ENCODE data around the gene SEMA5A. TPM values are rescaled to one million over a fixed set of nuclear protein-coding genes. Genes with fewer than 3 reads are reported as not detected.

Gene SEMA5A
- polyA plus RNA-seq, 1 of the 3 experiments (the other 2 are of a cell fraction) = 0.58 TPM

DNA sequence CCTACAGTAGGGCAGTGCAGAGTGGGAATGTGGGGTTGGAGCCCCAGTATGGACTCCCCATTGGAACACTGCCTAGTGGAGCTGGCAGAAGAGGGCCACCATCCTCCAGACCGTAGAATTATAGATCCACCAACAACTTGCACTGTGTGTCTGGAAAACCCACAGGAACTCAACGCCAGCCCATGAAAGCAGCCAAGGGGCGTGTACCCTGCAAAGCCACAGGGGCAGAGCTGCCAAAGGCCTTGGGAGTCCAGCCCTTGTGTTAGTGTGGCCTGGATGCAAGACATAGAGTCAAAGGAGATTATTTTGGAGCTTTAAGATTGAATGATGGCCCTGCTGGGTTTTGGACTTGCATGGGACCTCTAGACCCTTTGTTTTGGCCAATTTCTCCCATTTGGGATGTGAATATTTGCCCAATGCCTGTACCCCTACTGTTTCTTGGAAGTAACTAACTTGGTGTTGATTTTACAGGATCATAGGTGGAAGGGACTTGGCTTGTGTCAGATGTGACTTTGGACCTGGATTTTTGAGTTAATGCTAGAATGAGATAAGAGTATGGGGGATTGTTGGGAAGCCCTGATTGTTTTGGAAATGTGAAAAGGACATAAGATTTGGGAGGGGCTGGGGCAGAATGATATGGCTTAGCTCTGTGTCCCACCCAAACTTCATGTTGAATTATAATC, 266.8 kb downstream of the SEMA5A start:
- ChIA-PET POLR2A (no interaction called here), CTCF (no interaction called here)
- Histone ChIP-seq H3K4me3 (ENCODE audit: low read depth in 2 of 2, low read length in 1 of 2) (no peak overlapping the region), H3K27ac (ENCODE audit: low read depth in 2 of 2, low read length in 1 of 2) (no peak overlapping the region), H2AFZ (ENCODE audit: low read depth) (no peak overlapping the region), H3F3A (replicated peaks; ENCODE audit: insufficient read depth) (peaks cover under 1% of the 10 kb centered on the region), H3K9me2 (no peaks in the 10 kb centered on the region), H3K27me3 (ENCODE audit: insufficient read depth) (no peaks in the 10 kb centered on the region), H3K36me3 (replicated peaks in 1 of 2; ENCODE audit: control insufficient read depth in 1 of 2, insufficient read depth in 2 of 2, low read length in 1 of 2) (no peaks in the 10 kb centered on the region), H3K4me1 (ENCODE audit: control insufficient read depth in 1 of 2, insufficient read depth in 2 of 2, low read depth in 1 of 2, low read length in 1 of 2) (no peaks in the 10 kb centered on the region; a peak in 2 of 4 replicates), H3K9ac (no peak overlapping the region), H4K20me1 (ENCODE audit: insufficient read depth) (no peaks in the 10 kb centered on the region), H3K9me3 (no peaks in the 10 kb centered on the region), H3K4me2 (no peak overlapping the region), H3K79me2 (ENCODE audit: insufficient read depth) (no peaks in the 10 kb centered on the region)
- WGBS (ENCODE audit: low lambda C conversion rate) = 40% methylated on average over 3 of the region's 3 CpGs
- TF ChIP-seq MXI1 (IDR thresholded peaks at IDR 0.05; ENCODE audit: low read depth, low read length) = no peak
- TF ChIP-seq, protein P1, sequence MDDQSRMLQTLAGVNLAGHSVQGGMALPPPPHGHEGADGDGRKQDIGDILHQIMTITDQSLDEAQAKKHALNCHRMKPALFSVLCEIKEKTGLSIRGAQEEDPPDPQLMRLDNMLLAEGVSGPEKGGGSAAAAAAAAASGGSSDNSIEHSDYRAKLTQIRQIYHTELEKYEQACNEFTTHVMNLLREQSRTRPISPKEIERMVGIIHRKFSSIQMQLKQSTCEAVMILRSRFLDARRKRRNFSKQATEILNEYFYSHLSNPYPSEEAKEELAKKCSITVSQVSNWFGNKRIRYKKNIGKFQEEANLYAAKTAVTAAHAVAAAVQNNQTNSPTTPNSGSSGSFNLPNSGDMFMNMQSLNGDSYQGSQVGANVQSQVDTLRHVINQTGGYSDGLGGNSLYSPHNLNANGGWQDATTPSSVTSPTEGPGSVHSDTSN (IDR thresholded peaks at IDR 0.05) = no peak
- TF ChIP-seq, protein P2, sequence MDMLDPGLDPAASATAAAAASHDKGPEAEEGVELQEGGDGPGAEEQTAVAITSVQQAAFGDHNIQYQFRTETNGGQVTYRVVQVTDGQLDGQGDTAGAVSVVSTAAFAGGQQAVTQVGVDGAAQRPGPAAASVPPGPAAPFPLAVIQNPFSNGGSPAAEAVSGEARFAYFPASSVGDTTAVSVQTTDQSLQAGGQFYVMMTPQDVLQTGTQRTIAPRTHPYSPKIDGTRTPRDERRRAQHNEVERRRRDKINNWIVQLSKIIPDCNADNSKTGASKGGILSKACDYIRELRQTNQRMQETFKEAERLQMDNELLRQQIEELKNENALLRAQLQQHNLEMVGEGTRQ (IDR thresholded peaks at IDR 0.05; ENCODE audit: borderline replicate concordance, low read depth, low read length) = no peak
- no peak for TF ChIP-seq GABPA (IDR thresholded peaks at IDR 0.05; ENCODE audit: low read depth)
- TF ChIP-seq RAD21 (IDR thresholded peaks at IDR 0.05; ENCODE audit: low read length) = no peak
- no peak for TF ChIP-seq GATA2 (CRISPR knock-in tag; IDR thresholded peaks at IDR 0.05)
- no peak for TF ChIP-seq EP300 (IDR thresholded peaks at IDR 0.05; ENCODE audit: borderline replicate concordance in 1 of 2, low read depth in 1 of 2, low read length in 1 of 2)
- TF ChIP-seq, protein P3, sequence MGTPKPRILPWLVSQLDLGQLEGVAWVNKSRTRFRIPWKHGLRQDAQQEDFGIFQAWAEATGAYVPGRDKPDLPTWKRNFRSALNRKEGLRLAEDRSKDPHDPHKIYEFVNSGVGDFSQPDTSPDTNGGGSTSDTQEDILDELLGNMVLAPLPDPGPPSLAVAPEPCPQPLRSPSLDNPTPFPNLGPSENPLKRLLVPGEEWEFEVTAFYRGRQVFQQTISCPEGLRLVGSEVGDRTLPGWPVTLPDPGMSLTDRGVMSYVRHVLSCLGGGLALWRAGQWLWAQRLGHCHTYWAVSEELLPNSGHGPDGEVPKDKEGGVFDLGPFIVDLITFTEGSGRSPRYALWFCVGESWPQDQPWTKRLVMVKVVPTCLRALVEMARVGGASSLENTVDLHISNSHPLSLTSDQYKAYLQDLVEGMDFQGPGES (IDR thresholded peaks at IDR 0.05; ENCODE audit: low read depth, low read length) = no peak
- TF ChIP-seq CHD2 (IDR thresholded peaks at IDR 0.05; ENCODE audit: low read length, partially characterized antibody) = no peak
- TF ChIP-seq JUND (IDR thresholded peaks at IDR 0.05) = no peak
- no peak for TF ChIP-seq SMC3 (IDR thresholded peaks at IDR 0.05; ENCODE audit: low read depth, low read length)
- TF ChIP-seq RCOR1 (IDR thresholded peaks at IDR 0.05; ENCODE audit: low read length) = no peak
- no peak for TF ChIP-seq NRF1 (IDR thresholded peaks at IDR 0.05; ENCODE audit: low read depth, low read length)
- no peak for DNase-seq

DNA sequence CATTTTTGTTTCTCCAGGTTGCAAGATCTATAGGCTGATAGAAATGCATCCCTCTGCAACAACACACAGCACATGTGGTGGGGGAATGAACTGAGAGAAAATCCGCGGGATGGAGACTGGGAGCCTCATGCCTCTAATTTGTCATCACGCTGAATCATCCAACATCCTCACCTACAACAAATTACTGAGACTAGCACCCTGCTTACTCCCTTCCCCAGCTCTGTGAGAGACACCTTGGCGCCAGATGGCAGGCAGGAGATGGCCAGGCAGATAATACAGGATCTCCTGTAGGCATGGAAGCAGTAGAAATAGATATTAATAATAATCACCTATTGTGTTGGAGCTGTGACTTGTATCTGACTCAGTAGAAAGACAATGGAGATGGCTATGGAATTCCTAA, 276.9 kb downstream of the SEMA5A start:
- WGBS (ENCODE audit: low lambda C conversion rate) = 25% methylated on average over 4 of the region's 4 CpGs
- Histone ChIP-seq H3K9me3 (no peaks in the 10 kb centered on the region), H3K27ac (ENCODE audit: low read depth in 2 of 2, low read length in 1 of 2) (no peak overlapping the region), H3K79me2 (ENCODE audit: insufficient read depth) (no peaks in the 10 kb centered on the region), H3K4me1 (ENCODE audit: control insufficient read depth in 1 of 2, insufficient read depth in 2 of 2, low read depth in 1 of 2, low read length in 1 of 2) (peaks cover 0 to 14% of the 10 kb centered on the region in 2 experiments; a peak in 2 of 4 replicates), H3F3A (replicated peaks; ENCODE audit: insufficient read depth) (no peaks in the 10 kb centered on the region), H3K9ac (no peak overlapping the region), H4K20me1 (ENCODE audit: insufficient read depth) (no peaks in the 10 kb centered on the region), H3K4me3 (ENCODE audit: low read depth in 2 of 2, low read length in 1 of 2) (no peak overlapping the region), H3K36me3 (replicated peaks in 1 of 2; ENCODE audit: control insufficient read depth in 1 of 2, insufficient read depth in 2 of 2, low read length in 1 of 2) (no peaks in the 10 kb centered on the region), H3K4me2 (no peak overlapping the region; the same call in 1 of the 2 replicates), H3K27me3 (ENCODE audit: insufficient read depth) (no peaks in the 10 kb centered on the region), H2AFZ (ENCODE audit: low read depth) (no peak overlapping the region), H3K9me2 (no peaks in the 10 kb centered on the region)
- peak; percentile 16 for DNase-seq
- POLR2A ChIA-PET = no interaction called here
- CTCF ChIA-PET = no interaction called here
- peak; percentile 41; the same call in 1 of the 2 replicates for TF ChIP-seq FOSL2 (IDR thresholded peaks at IDR 0.05; ENCODE audit: borderline replicate concordance, low read depth)
- TF ChIP-seq SIN3A (IDR thresholded peaks at IDR 0.05; ENCODE audit: borderline replicate concordance, low read depth, low read length) = no peak
- TF ChIP-seq, protein P3 (IDR thresholded peaks at IDR 0.05; ENCODE audit: low read depth, low read length) = no peak
- TF ChIP-seq CHD2 (IDR thresholded peaks at IDR 0.05; ENCODE audit: low read length, partially characterized antibody) = no peak
- no peak for TF ChIP-seq TAF1 (IDR thresholded peaks at IDR 0.05; ENCODE audit: borderline replicate concordance, low read depth, low read length)
- peak; percentile 17; the same call in 1 of the 2 replicates for TF ChIP-seq JUND (IDR thresholded peaks at IDR 0.05)
- TF ChIP-seq ELF1 (IDR thresholded peaks at IDR 0.05) = no peak
- TF ChIP-seq FOXJ3 (CRISPR knock-in tag; IDR thresholded peaks at IDR 0.05) = no peak
- TF ChIP-seq, protein P4, sequence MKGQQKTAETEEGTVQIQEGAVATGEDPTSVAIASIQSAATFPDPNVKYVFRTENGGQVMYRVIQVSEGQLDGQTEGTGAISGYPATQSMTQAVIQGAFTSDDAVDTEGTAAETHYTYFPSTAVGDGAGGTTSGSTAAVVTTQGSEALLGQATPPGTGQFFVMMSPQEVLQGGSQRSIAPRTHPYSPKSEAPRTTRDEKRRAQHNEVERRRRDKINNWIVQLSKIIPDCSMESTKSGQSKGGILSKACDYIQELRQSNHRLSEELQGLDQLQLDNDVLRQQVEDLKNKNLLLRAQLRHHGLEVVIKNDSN (IDR thresholded peaks at IDR 0.05; ENCODE audit: borderline replicate concordance, low read depth) = no peak
- no peak for TF ChIP-seq EZH2phosphoT487 (IDR thresholded peaks at IDR 0.05; ENCODE audit: borderline replicate concordance, low read depth)
- TF ChIP-seq, protein P5, sequence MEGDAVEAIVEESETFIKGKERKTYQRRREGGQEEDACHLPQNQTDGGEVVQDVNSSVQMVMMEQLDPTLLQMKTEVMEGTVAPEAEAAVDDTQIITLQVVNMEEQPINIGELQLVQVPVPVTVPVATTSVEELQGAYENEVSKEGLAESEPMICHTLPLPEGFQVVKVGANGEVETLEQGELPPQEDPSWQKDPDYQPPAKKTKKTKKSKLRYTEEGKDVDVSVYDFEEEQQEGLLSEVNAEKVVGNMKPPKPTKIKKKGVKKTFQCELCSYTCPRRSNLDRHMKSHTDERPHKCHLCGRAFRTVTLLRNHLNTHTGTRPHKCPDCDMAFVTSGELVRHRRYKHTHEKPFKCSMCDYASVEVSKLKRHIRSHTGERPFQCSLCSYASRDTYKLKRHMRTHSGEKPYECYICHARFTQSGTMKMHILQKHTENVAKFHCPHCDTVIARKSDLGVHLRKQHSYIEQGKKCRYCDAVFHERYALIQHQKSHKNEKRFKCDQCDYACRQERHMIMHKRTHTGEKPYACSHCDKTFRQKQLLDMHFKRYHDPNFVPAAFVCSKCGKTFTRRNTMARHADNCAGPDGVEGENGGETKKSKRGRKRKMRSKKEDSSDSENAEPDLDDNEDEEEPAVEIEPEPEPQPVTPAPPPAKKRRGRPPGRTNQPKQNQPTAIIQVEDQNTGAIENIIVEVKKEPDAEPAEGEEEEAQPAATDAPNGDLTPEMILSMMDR (IDR thresholded peaks at IDR 0.05) = no peak
